Measurements from ENCODE around the gene MTM1. TPM values are rescaled to one million over a fixed set of nuclear protein-coding genes. Genes with fewer than 3 reads are reported as not detected.

MTM1 gene
- total RNA-seq, 4 donors from 2014 or later = 13.9 to 21.1 (median 16.2) TPM

DNA sequence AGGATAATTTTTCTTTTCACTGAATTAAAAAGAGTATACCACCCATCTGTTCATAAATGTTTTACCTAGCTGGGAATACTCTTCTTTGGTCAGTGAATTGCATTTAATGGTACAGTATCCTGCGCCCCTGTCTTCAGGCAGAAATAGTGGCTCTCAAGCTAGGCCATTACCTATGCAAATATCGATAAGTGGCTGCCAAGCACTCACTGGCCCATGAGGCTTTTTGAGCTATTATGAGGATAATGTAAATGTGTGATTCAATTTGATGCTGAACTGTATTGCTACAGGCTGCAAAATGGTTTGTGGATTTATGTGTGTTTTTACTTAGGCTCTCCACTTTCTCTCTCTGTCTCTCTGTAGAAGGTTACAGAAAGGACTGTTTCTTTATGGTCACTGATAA, 94.7 kb downstream of the MTM1 start:
- TF ChIP-seq, protein P1, sequence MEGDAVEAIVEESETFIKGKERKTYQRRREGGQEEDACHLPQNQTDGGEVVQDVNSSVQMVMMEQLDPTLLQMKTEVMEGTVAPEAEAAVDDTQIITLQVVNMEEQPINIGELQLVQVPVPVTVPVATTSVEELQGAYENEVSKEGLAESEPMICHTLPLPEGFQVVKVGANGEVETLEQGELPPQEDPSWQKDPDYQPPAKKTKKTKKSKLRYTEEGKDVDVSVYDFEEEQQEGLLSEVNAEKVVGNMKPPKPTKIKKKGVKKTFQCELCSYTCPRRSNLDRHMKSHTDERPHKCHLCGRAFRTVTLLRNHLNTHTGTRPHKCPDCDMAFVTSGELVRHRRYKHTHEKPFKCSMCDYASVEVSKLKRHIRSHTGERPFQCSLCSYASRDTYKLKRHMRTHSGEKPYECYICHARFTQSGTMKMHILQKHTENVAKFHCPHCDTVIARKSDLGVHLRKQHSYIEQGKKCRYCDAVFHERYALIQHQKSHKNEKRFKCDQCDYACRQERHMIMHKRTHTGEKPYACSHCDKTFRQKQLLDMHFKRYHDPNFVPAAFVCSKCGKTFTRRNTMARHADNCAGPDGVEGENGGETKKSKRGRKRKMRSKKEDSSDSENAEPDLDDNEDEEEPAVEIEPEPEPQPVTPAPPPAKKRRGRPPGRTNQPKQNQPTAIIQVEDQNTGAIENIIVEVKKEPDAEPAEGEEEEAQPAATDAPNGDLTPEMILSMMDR (IDR thresholded peaks at IDR 0.05; ENCODE audit: low read depth) = no peak

DNA sequence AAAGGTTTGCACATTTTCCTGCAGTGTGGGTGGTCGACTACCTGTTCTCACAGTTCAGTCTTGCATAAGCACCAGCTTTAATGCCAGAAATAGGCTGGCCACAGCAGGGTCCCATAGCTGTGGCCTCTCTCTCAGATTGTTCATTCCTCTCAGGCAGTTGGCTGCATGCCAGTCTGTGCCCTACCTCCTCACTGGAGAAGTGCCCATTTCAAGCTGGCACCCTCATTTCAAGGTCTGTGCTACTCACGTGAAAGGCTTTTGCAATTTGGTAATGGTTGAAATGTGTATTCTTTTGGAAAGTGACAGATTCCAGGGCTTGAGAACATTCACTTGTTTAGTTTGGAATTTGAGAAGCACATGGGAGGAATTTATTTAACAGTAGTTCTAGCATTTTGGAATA, 95.9 kb downstream of the MTM1 start:
- TF ChIP-seq, protein P1 (IDR thresholded peaks at IDR 0.05; ENCODE audit: low read depth) = no peak

DNA sequence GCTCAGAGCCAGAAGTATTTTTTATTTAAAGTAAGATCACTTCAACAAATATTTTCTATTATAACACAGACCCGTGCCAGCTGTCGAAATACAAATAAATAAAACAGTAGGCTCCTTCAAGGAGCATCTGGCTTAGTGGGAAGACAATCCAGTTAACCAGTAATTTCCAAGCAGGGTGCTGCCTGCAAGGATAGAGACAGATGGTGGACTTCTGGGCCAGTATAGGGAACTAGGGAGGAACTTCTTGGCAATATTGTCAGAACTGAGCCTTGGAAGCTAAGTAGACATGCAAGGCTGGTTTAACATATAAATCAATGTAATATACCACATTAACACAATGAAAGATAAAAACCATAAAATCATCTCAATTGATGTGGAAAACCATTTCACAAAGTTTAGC, 107.8 kb downstream of the MTM1 start:
- TF ChIP-seq, protein P1 (IDR thresholded peaks at IDR 0.05; ENCODE audit: low read depth) = no peak

DNA sequence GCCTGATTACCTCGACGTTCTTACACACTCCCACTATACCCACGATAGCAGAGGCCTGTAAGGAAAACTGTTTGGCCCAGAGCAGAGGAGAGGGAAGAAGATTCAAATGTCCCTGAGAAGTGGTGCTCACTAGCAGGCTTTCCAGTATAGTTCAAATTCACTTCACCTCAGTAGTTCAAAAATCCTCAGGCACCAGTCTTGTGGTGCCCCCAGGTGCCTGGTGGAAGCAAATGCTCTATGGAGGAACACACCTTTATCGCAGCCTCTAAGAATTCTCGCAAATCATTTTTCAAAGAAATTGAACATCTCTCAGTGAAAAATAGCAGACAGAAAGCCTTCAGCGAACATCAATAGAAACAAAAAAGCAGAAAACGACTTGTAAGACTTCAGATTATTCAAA, 112.6 kb downstream of the MTM1 start:
- TF ChIP-seq, protein P1 (IDR thresholded peaks at IDR 0.05; ENCODE audit: low read depth) = no peak

DNA sequence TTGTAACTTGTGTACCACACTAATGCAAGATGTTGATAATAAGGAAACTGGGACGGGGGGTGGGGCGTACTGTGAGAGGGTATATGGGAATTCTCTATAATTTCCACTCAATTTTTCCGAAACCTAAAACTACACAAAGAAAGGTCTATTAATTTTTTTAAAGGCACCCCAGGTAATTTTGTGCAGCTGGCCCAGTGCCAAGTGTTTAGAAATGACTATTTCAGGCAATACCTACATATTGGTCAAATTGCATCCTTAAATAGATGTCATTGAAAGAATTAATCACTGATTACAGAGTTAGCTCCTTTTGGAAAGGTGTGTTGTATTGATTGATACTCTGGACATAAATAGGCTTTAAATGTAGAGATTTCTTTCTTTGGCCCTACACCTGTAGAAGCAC, 114.7 kb downstream of the MTM1 start:
- TF ChIP-seq, protein P1 (IDR thresholded peaks at IDR 0.05; ENCODE audit: low read depth) = no peak

DNA sequence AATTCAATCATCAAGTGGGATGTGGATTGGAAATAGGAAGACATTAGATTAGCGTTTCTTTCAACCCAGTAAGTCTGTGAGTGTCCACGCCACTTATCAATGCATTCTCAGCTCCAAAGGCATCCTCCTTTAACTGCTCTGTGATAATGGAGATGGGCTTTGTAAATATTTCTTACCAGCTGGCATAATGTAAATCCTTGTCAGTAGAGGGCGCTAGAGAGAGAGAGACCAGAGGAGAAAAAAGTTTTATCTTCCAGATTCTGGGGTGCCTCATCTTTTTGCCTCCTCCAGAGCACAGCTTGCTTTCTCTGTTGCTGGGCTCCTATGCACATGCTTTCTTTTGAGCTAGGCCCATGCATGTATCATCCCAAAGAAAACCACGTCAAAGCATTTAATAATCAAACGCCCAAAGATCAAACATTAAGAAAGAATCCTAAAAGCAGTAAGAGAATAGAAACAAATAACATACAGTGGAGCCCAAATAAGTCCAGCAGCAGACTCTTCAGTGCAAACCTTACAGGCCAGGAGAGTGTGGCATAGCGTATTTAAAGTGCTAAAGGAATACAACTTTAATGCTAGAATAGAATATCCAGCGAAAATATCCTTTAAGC, 115.2 kb downstream of the MTM1 start:
- TF ChIP-seq, protein P1 (IDR thresholded peaks at IDR 0.05; ENCODE audit: low read depth) = no peak

DNA sequence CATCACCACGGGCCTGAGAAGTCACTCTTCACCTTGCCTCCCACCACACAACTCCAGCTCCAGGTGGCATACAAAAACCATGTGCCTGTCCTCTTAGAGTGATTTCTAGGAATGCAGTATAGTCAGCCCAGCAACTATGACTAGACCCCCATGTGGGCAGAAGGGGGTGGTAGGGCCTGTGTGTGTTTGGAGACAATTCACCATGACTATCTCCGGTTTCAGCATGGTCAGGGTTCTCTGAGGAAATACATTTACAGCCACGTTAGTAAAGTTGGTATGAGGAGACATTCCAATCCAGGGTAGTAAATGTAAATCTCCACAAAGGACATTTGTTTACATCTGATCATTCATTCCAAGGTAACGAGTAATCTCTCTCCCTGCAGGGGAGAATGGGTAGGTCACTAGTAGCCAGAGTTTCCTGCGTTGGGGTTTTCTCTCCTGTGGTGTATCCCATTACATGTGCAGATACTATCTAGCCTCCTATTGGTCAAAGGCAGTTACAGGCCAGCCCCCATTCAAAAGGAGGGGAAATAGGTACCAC, 120.6 kb downstream of the MTM1 start:
- TF ChIP-seq, protein P1 (IDR thresholded peaks at IDR 0.05; ENCODE audit: low read depth) = no peak

Measured in subcutaneous adipose tissue (tissue), 4 donors.